ENCODE data around the gene ARL10.

Gene ARL10

GRCh38 chr5:176415240-176415951 lies 50.1 kb downstream of the ARL10 start:
- H3F3A ChIP-seq (ENCODE audit: control insufficient read depth, insufficient read depth): peaks cover 11% of the 10 kb centered on the region
- H3K4me1 ChIP-seq (ENCODE audit: control insufficient read depth, low read length): peaks cover 18% of the 10 kb centered on the region
- H3K4me2 ChIP-seq (ENCODE audit: low read length): peak overlapping the region; percentile 91
- H3K27ac ChIP-seq (ENCODE audit: low read depth, low read length): no peak overlapping the region
- H3K36me3 ChIP-seq (ENCODE audit: control insufficient read depth, low read length): no peaks in the 10 kb centered on the region
- H3K9me2 ChIP-seq (replicated peaks; ENCODE audit: control insufficient read depth, low read length): no peaks in the 10 kb centered on the region
- no peaks in the 10 kb centered on the region for H4K20me1 ChIP-seq (ENCODE audit: control insufficient read depth, insufficient read depth, low read depth, low read length)
- no peak for TF ChIP-seq CTCF (IDR thresholded peaks at IDR 0.05; ENCODE audit: low read depth, low read length, poor library complexity, severe bottlenecking)
- no peak for TF ChIP-seq EZH2phosphoT487 (IDR thresholded peaks at IDR 0.05; ENCODE audit: borderline replicate concordance, low read length)
- peaks cover 4% of the 10 kb centered on the region; the same call in 1 of the 2 replicates for H3K9me3 ChIP-seq (ENCODE audit: control insufficient read depth, insufficient read depth, low read length)
- peaks cover 4% of the 10 kb centered on the region for H3K27me3 ChIP-seq (ENCODE audit: control insufficient read depth, low read length)
- peak overlapping the region; percentile 91 for H3K4me3 ChIP-seq (ENCODE audit: low read length)
- H3K79me2 ChIP-seq (ENCODE audit: control insufficient read depth, low read length): peaks cover 7% of the 10 kb centered on the region

GRCh38 chr5:176415952-176416924 lies 51.0 kb downstream of the ARL10 start, which contains the start of gene CLTB:
TSS of gene CLTB (minus strand) at chr5:176416539. CDS start at chr5:176416363, 176 bp downstream.
- Histone ChIP-seq H3K4me1 (ENCODE audit: control insufficient read depth, low read length) (peaks cover 18% of the 10 kb centered on the region), H3K4me2 (ENCODE audit: low read length) (peak within 1 kb of the TSS; percentile 91), H3K4me3 (ENCODE audit: low read length) (peak within 1 kb of the TSS; percentile 91), H3K79me2 (ENCODE audit: control insufficient read depth, low read length) (peaks cover 7% of the 10 kb centered on the region), H3K9me3 (ENCODE audit: control insufficient read depth, insufficient read depth, low read length) (peaks cover 9% of the 10 kb centered on the region; the same call in 1 of the 2 replicates), H3K9me2 (replicated peaks; ENCODE audit: control insufficient read depth, low read length) (no peaks in the 10 kb centered on the region), H3K27me3 (ENCODE audit: control insufficient read depth, low read length) (peaks cover 5% of the 10 kb centered on the region), H3K27ac (ENCODE audit: low read depth, low read length) (no peak within 1 kb of the TSS), H3K36me3 (ENCODE audit: control insufficient read depth, low read length) (no peaks in the 10 kb centered on the region), H3F3A (ENCODE audit: control insufficient read depth, insufficient read depth) (peaks cover 11% of the 10 kb centered on the region), H4K20me1 (ENCODE audit: control insufficient read depth, insufficient read depth, low read depth, low read length) (no peaks in the 10 kb centered on the region)
- TF ChIP-seq CTCF (IDR thresholded peaks at IDR 0.05; ENCODE audit: low read depth, low read length, poor library complexity, severe bottlenecking) (peak; percentile 58), EZH2phosphoT487 (IDR thresholded peaks at IDR 0.05; ENCODE audit: borderline replicate concordance, low read length) (no peak)

GRCh38 chr5:176416965-176417364 lies 51.7 kb downstream of the ARL10 start:
- Histone ChIP-seq H3K9me3 (ENCODE audit: control insufficient read depth, insufficient read depth, low read length) (peaks cover 9% of the 10 kb centered on the region; the same call in 1 of the 2 replicates), H4K20me1 (ENCODE audit: control insufficient read depth, insufficient read depth, low read depth, low read length) (no peaks in the 10 kb centered on the region), H3K9me2 (replicated peaks; ENCODE audit: control insufficient read depth, low read length) (no peaks in the 10 kb centered on the region), H3K79me2 (ENCODE audit: control insufficient read depth, low read length) (peaks cover 7% of the 10 kb centered on the region), H3K27me3 (ENCODE audit: control insufficient read depth, low read length) (peaks cover 5% of the 10 kb centered on the region), H3K4me2 (ENCODE audit: low read length) (peak overlapping the region; percentile 91), H3K36me3 (ENCODE audit: control insufficient read depth, low read length) (no peaks in the 10 kb centered on the region), H3K4me3 (ENCODE audit: low read length) (peak overlapping the region; percentile 91), H3F3A (ENCODE audit: control insufficient read depth, insufficient read depth) (peaks cover 11% of the 10 kb centered on the region), H3K4me1 (ENCODE audit: control insufficient read depth, low read length) (peaks cover 18% of the 10 kb centered on the region), H3K27ac (ENCODE audit: low read depth, low read length) (no peak overlapping the region)
- TF ChIP-seq EZH2phosphoT487 (IDR thresholded peaks at IDR 0.05; ENCODE audit: borderline replicate concordance, low read length): no peak
- TF ChIP-seq CTCF (IDR thresholded peaks at IDR 0.05; ENCODE audit: low read depth, low read length, poor library complexity, severe bottlenecking): no peak

Measured in DOHH2 (cell line).